GM19328 (cell line): Measurements from ENCODE around the gene HHIPL1.
A peak's percentile ranks its signal among the peaks of the same experiment; 100 is the strongest.

Experiments
- ATAC-seq: cut with Tn5 transposase; IDR thresholded peaks from one replicate; pipeline ENCODE4 v1.9.1; 2021; ENCODE audit warnings: mild to moderate bottlenecking, moderate library complexity; ENCODE audit not compliant: unreplicated experiment

The HHIPL1 gene

GRCh38 chr14:99644723-99645544 lies at the start of gene HHIPL1:
Gene HHIPL1, plus strand, starts transcription at chr14:99645129. Its CDS starts 79 bp downstream, at chr14:99645208.
- ATAC-seq, result no peak

GRCh38 chr14:99595524-99595923 lies 49.4 kb upstream of the HHIPL1 start:
- no peak for ATAC-seq

DNA sequence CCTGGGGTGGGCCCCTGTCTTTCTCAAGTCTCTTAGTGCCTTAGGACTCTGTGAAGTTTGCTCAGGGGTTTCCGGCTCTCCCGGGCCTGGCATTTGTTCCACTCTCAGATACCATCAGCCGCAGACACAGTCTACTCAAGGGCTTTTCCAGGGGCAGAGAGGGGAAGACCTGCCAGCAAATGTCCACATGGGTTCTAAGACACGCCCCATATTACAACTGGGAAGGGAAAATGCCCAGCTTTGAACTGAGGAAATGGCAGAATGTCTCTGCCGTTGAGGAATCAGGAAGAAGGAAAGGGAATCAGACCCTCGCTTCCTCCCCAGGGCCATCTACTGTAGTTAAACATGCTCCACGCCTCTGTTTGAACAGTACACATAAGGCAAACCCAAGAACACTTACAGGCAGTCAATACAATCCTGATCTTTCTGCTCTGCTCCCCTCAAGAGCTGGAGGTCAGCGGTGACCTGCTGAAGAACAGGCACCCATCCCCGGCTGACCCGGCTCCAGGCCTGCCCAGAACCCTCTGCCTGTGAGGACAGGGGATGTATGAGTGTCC lies 48.8 kb upstream of the HHIPL1 start:
- no peak for ATAC-seq

DNA sequence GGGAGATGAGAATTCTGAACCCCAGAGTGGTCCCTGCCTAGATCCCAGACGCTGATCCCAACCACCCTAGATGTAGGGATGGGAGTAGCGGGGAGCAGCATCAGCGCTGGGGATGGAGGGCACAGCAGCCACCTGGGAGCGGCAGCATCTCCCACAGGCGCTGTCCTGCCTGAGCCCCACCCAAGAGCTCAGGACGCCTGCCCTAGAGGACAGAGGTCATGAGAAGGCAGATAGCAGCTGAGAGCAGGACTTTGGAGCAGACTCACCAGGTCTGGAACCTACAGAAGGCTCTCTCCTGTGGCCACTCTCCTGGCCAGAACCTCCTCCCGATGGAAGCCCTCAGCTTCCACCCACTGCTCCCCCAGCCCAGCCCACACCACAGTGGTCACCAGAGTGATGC lies 48.2 kb upstream of the HHIPL1 start:
- ATAC-seq, result no peak

GRCh38 chr14:99597911-99598600 lies 46.9 kb upstream of the HHIPL1 start:
- ATAC-seq, result no peak

DNA sequence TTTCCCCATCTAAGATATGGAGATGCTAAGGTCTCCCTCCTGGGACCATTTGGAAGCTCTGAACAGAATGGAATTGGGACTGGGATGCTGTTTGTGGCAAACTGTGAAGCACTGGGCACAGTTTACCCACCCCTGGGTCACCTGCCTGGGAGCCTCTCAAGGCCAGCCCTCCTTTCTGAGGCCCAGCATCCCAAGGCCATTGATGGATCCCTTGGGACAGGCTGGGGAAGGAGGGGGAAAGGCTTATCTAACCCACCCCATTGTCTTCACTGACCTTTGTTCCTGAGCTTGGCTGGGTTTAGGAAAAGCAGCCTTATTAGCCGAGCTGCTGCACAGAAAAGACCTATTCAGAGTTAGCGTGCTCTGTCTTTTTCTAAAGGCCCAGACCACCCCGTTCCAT lies 46.2 kb upstream of the HHIPL1 start:
- ATAC-seq, result no peak

DNA sequence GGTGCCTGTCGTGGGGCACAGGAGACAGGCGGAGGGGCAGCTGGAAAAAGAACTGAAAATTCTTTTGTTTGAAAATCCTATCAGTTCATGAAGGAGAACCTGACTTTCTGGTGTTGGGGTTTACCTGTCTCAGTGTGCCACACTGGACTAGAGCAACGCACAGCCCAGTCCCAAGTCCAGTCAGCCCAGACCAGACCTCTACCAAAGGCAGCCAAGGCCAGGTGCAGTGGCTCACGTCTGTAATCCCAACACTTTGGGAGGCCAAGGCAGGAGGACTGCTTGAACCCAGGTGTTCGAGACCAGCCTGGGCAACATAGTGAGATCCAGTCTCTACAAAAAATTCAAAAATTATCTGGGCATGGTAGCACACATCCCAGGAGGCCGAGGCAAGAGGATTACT lies 45.5 kb upstream of the HHIPL1 start:
- no peak for ATAC-seq

- no peak for ATAC-seq
Measured at GRCh38 chr14:99600232-99600888, 44.6 kb upstream of the HHIPL1 start.

GRCh38 chr14:99601361-99601831 lies 43.5 kb upstream of the HHIPL1 start:
- ATAC-seq, result no peak

GRCh38 chr14:99602054-99602787 lies 42.7 kb upstream of the HHIPL1 start:
- no peak for ATAC-seq

DNA sequence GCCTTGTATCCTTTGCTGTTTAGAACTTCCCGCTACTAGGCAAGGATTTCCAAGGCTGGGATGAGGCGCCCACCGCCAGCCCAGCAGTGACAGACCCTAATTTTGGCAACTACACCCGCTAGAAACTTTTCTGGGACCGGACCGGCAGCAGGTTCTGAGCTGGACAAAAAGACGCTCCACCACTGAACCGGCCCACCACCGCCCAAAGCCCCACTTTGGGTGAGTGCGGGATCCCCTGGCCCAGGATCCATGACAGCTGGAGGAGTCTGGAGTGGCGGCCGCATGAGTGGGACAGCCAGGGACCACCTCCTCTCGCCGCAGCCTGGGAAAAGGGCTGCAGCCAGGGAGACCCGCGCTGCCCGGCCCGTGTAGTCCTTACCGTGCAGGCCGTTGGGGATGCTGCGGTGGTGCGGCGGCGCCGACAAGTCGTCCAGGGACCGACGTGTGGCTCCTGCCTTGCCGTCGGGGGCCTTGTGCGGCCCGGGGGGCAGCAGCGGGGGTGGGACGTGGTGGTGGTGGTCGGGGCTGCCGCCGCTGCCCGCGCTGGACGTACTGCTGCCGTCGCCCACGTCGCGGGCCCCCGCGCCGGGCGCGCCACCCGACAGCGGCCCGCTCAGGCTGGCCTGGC lies 42.0 kb upstream of the HHIPL1 start:
- ATAC-seq, result no peak

DNA sequence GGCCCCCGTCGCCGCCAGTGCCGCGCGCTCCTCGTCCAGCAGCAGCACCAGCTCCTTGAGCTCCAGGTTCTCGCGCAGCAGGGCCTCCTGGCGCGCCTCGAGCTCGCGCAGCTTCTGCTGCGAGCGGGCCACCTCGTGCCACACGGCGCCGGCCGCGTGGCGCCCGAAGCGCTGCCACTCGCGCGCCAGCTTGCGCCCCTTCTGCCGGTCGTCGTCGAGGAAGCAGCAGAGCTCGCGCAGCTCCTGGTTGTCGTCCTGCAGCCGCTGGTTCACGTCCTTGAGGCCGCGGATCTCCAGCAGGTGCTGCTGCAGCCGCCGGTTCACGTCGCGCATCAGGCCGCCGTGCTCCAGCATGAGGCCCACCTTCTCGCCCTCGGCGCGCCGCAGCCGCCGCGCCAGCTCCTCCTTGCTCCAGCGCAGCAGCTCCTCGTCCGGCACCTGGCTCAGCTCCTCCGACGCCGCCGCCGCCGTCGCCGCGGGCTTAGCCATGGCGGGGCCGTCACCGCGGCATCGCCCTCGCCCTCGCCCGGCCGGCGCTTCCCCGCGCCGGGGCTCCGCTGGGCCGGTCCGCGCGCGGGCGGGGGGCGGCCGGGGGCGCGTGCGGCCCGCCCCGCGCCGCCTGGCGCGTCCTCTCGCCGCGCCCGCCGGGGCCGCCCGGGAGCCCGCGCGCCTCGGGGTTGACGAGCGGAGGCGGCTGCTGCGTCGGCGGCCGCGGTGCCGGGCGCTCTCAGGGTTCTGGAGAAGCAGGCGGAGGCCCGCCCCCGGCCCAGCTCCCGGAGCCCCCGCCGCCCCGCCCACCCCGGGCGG lies 41.3 kb upstream of the HHIPL1 start, which contains the start of gene CCDC85C:
TSS of gene CCDC85C (minus strand) at position 737 of the 807 bp plus-strand sequence. CDS start at position 489, 248 bp downstream.
- peak; percentile 4 for ATAC-seq

DNA sequence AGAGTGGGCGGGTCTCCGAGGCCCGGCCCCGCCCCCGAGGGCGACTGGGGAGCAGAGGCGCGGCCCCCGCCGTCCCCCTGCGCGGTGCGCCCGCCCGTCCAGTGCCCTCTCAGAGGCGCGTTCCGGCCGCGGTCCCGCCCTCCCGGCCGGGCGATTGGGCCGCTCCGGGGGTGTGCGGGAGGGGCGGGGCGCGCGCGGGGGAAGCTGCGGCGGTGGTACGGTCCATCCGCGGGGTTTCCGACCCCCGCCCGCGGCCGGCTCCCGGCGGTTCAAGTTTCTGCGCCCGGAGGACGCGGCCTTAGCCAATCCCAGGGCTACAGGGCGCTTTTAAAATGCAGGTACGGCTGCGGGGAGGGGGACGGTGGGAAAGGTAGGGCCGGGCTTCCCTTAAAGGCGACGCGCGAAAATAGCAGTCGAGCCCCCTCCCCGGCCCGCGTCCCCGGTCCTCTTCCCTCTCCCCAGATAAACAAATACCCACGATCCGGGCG lies 40.6 kb upstream of the HHIPL1 start:
- peak; percentile 88 for ATAC-seq

GRCh38 chr14:99604766-99605298 lies 40.1 kb upstream of the HHIPL1 start:
- peak; percentile 11 for ATAC-seq

- ATAC-seq, result peak; percentile 26
Measured at GRCh38 chr14:99605299-99605961, 39.5 kb upstream of the HHIPL1 start.

DNA sequence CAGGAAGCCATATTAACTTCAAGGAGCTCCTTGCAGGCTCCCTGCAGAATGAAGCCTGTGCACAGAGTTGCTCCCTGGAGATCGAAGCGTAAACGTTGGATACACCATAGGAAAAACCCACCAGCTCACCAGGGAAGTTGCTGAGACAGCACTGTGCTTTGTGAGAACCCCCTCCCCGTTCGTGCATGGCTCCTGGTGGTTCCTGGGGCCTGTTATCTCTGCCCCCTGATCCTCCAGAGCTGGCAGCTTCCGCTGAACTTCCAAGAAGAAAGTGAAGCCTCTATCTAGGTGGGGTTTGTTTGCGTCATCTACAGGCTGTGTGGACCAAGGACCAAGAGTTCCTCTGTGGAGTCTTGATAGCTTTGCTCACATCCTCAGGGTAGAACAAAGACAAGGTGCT lies 38.6 kb upstream of the HHIPL1 start:
- ATAC-seq, result no peak

DNA sequence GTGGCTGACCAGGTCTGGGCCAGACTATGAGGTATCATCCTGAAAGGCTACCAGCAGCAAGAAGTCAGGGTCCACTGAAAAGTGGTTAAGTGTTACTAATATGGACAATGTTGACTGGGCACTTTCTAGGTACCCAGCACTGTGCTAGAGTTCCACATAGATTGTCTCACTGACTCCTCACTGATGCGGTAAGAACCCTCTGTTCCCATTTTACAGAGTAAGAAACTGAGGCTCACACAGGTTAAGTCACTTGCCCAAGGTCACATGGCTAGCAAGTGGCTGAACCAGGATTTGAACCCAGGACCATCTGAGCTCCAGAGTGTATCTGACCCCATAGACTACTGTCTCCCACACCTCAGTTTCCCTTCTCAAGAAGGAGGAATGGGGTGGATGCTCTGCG lies 36.3 kb upstream of the HHIPL1 start:
- no peak for ATAC-seq
